ENCODE data around the gene TENM4. TPM values are rescaled to one million over a fixed set of nuclear protein-coding genes. Genes with fewer than 3 reads are reported as not detected.
A peak's percentile ranks its signal among the peaks of the same experiment; 100 is the strongest.

TENM4 gene
- total RNA-seq, 4 donors from 2014 or later = 7.7 to 39.3 (median 16.1) TPM

- Histone ChIP-seq H3K27ac (peak overlapping the region in 1 of 4 donors; percentile 22), H3K27me3 (no peaks in the 10 kb centered on the region), H3K9me3 (no peaks in the 10 kb centered on the region), H3K36me3 (peaks cover 0 to 7% (median 0%) of the 10 kb centered on the region in 3 donors), H3K4me1 (peaks cover 17 to 76% (median 45%) of the 10 kb centered on the region in 3 donors), H3K4me3 (no peak overlapping the region)
- DNase-seq = no peak
- no peak for TF ChIP-seq CTCF (IDR thresholded peaks at IDR 0.05)
- TF ChIP-seq POLR2A (IDR thresholded peaks at IDR 0.05) = no peak
- 82 to 90% methylated on average over 3 of the region's 3 CpGs for WGBS, 2 donors
- intact Hi-C loops (cut with DNase I) = no loop called here
Observed at GRCh38 chr11:78797559-78797958, 643.3 kb downstream of the TENM4 start.

- no peak for TF ChIP-seq POLR2A (IDR thresholded peaks at IDR 0.05)
- no peak for TF ChIP-seq CTCF (IDR thresholded peaks at IDR 0.05)
- peaks cover 12 to 70% (median 39%) of the 10 kb centered on the region in 3 donors for H3K4me1 ChIP-seq
- no peaks in the 10 kb centered on the region for H3K27me3 ChIP-seq
- H3K4me3 ChIP-seq = no peak overlapping the region
- H3K36me3 ChIP-seq = peaks cover 0 to 7% (median 0%) of the 10 kb centered on the region in 3 donors
- no peak for DNase-seq
- 51 to 56% methylated on average over 2 of the region's 2 CpGs for WGBS, 2 donors
- H3K27ac ChIP-seq = peak overlapping the region in 1 of 4 donors; percentile 22
- intact Hi-C loops (cut with DNase I) = no loop called here
- H3K9me3 ChIP-seq = no peaks in the 10 kb centered on the region
Observed at GRCh38 chr11:78796956-78797355, 643.9 kb downstream of the TENM4 start.

GRCh38 chr11:78795621-78796261, 645.1 kb downstream of the TENM4 start:
- no peak for DNase-seq
- intact Hi-C loops (cut with DNase I) = no loop called here
- Histone ChIP-seq H3K36me3 (peaks cover 0 to 7% (median 0%) of the 10 kb centered on the region in 3 donors), H3K27me3 (no peaks in the 10 kb centered on the region), H3K4me3 (no peak overlapping the region), H3K9me3 (no peaks in the 10 kb centered on the region), H3K4me1 (peaks cover 0 to 58% (median 27%) of the 10 kb centered on the region in 3 donors), H3K27ac (peak overlapping the region in 1 of 4 donors; percentile 5)
- WGBS, 2 donors = 30 to 46% methylated on average over 3 to 6 of the region's 6 CpGs
- no peak for TF ChIP-seq POLR2A (IDR thresholded peaks at IDR 0.05)
- no peak for TF ChIP-seq CTCF (IDR thresholded peaks at IDR 0.05)

GRCh38 chr11:78791964-78792363, 648.9 kb downstream of the TENM4 start:
- DNase-seq = no peak

More at GRCh38 chr11:78791964-78792363, 648.9 kb downstream of the TENM4 start:
- intact Hi-C loops (cut with DNase I) = no loop called here
- no peak for TF ChIP-seq POLR2A (IDR thresholded peaks at IDR 0.05)
- TF ChIP-seq CTCF (IDR thresholded peaks at IDR 0.05) = no peak
- H3K27ac ChIP-seq = no peak overlapping the region
- peaks cover 0 to 33% (median 8%) of the 10 kb centered on the region in 3 donors for H3K4me1 ChIP-seq
- H3K4me3 ChIP-seq = no peak overlapping the region
- no peaks in the 10 kb centered on the region for H3K27me3 ChIP-seq
- no peaks in the 10 kb centered on the region for H3K9me3 ChIP-seq
- peaks cover 0 to 10% (median 0%) of the 10 kb centered on the region in 3 donors for H3K36me3 ChIP-seq
